GM18907 (cell line): ENCODE measurements around the gene POGLUT3.
A peak's percentile ranks its signal among the peaks of the same experiment; 100 is the strongest.

ENCODE experiments used
- ATAC-seq: cut with Tn5 transposase; IDR thresholded peaks from one replicate; pipeline ENCODE4 v1.9.1; 2021; ENCODE audit warnings: mild to moderate bottlenecking, moderate library complexity; ENCODE audit not compliant: unreplicated experiment

POGLUT3 gene

GRCh38 chr11:108500721-108501120 lies 2.5 kb upstream of the POGLUT3 start:
- ATAC-seq = no peak

GRCh38 chr11:108500169-108500568 lies 2.0 kb upstream of the POGLUT3 start:
- ATAC-seq = no peak

GRCh38 chr11:108498816-108499408 lies 728 bp upstream of the POGLUT3 start:
- no peak for ATAC-seq

- ATAC-seq = peak; percentile 59
Measured at GRCh38 chr11:108497317-108498045, 703 bp downstream of the POGLUT3 start.

- ATAC-seq = no peak
Measured at GRCh38 chr11:108496643-108497256, 1.4 kb downstream of the POGLUT3 start.

- ATAC-seq = no peak
Measured at GRCh38 chr11:108495326-108495725, 2.9 kb downstream of the POGLUT3 start.

- ATAC-seq = no peak
Measured at GRCh38 chr11:108494182-108494581, 4.0 kb downstream of the POGLUT3 start.

GRCh38 chr11:108491936-108492335 lies 6.2 kb downstream of the POGLUT3 start:
- no peak for ATAC-seq

GRCh38 chr11:108486828-108487227 lies 11.4 kb downstream of the POGLUT3 start:
- ATAC-seq = no peak

- no peak for ATAC-seq
Measured at GRCh38 chr11:108486331-108486730, 11.9 kb downstream of the POGLUT3 start.

- ATAC-seq = no peak
Measured at GRCh38 chr11:108483163-108483562, 15.0 kb downstream of the POGLUT3 start.

GRCh38 chr11:108474664-108475463 lies 23.3 kb downstream of the POGLUT3 start:
- no peak for ATAC-seq

- ATAC-seq = no peak
Measured at GRCh38 chr11:108472681-108473080, 25.5 kb downstream of the POGLUT3 start.

GRCh38 chr11:108468478-108468864 lies 29.7 kb downstream of the POGLUT3 start:
- no peak for ATAC-seq

GRCh38 chr11:108467091-108467823 lies 30.9 kb downstream of the POGLUT3 start, which contains the start of gene C11orf65:
TSS of gene C11orf65 (minus strand) at chr11:108467529. CDS start at chr11:108461559, 5,970 bp downstream.
- peak; percentile 99 for ATAC-seq

GRCh38 chr11:108466405-108466804 lies 31.8 kb downstream of the POGLUT3 start:
- ATAC-seq = no peak

- ATAC-seq = no peak
Measured at GRCh38 chr11:108453207-108453835, 44.9 kb downstream of the POGLUT3 start.
